ENCODE data around the gene SCNN1A.

SCNN1A gene

GRCh38 chr12:6384499-6385436 lies 9.4 kb upstream of the SCNN1A start:
- DNase-seq (ENCODE audit: low spot score), result no peak

GRCh38 chr12:6383572-6384498 lies 8.5 kb upstream of the SCNN1A start, which contains the start of gene LTBR:
TSS of gene LTBR (plus strand) at chr12:6384162. CDS start at chr12:6384359, 197 bp downstream.
- DNase-seq (ENCODE audit: low spot score), result peak; percentile 95

- no peak for DNase-seq (ENCODE audit: low spot score)
These were observed 7.6 kb upstream of the SCNN1A start for GRCh38 chr12:6382982-6383381.

- DNase-seq (ENCODE audit: low spot score), result no peak
These were observed 7.0 kb upstream of the SCNN1A start for GRCh38 chr12:6382371-6382770.

GRCh38 chr12:6380141-6381121 lies 5.1 kb upstream of the SCNN1A start:
- DNase-seq (ENCODE audit: low spot score), result no peak

- DNase-seq (ENCODE audit: low spot score), result no peak
These were observed 3.5 kb upstream of the SCNN1A start for GRCh38 chr12:6378709-6379472.

- DNase-seq (ENCODE audit: low spot score), result no peak
These were observed 2.3 kb upstream of the SCNN1A start for GRCh38 chr12:6377667-6377994.

GRCh38 chr12:6376870-6377666 lies 1.7 kb upstream of the SCNN1A start:
- DNase-seq (ENCODE audit: low spot score), result no peak

GRCh38 chr12:6376079-6376869 lies 911 bp upstream of the SCNN1A start:
- DNase-seq (ENCODE audit: low spot score), result peak; percentile 85

- DNase-seq (ENCODE audit: low spot score), result no peak
These were observed 590 bp downstream of the SCNN1A start for GRCh38 chr12:6374786-6375160.

GRCh38 chr12:6374028-6374785 lies 1.2 kb downstream of the SCNN1A start:
- no peak for DNase-seq (ENCODE audit: low spot score)

- DNase-seq (ENCODE audit: low spot score), result no peak
These were observed 2.2 kb downstream of the SCNN1A start for GRCh38 chr12:6373022-6373787.

- DNase-seq (ENCODE audit: low spot score), result peak; percentile 93
These were observed 2.9 kb downstream of the SCNN1A start for GRCh38 chr12:6372403-6373003.

GRCh38 chr12:6370994-6371754 lies 4.2 kb downstream of the SCNN1A start:
- no peak for DNase-seq (ENCODE audit: low spot score)

GRCh38 chr12:6370576-6370935 lies 4.8 kb downstream of the SCNN1A start:
- DNase-seq (ENCODE audit: low spot score), result no peak

GRCh38 chr12:6369916-6370575 lies 5.3 kb downstream of the SCNN1A start:
- DNase-seq (ENCODE audit: low spot score), result peak; percentile 41
